GM21360 (cell line): ENCODE data around the gene FUCA1.
"Not testable (repeated sequence)": the region's sequence is repeated elsewhere in the genome, so short reads cannot be mapped to it uniquely, and the experiment has no call there.

Experiments
- ATAC-seq: cut with Tn5 transposase; IDR thresholded peaks from one replicate; pipeline ENCODE4 v1.9.1; 2021; ENCODE audit warnings: mild to moderate bottlenecking, moderate library complexity; ENCODE audit not compliant: unreplicated experiment

FUCA1 gene

DNA sequence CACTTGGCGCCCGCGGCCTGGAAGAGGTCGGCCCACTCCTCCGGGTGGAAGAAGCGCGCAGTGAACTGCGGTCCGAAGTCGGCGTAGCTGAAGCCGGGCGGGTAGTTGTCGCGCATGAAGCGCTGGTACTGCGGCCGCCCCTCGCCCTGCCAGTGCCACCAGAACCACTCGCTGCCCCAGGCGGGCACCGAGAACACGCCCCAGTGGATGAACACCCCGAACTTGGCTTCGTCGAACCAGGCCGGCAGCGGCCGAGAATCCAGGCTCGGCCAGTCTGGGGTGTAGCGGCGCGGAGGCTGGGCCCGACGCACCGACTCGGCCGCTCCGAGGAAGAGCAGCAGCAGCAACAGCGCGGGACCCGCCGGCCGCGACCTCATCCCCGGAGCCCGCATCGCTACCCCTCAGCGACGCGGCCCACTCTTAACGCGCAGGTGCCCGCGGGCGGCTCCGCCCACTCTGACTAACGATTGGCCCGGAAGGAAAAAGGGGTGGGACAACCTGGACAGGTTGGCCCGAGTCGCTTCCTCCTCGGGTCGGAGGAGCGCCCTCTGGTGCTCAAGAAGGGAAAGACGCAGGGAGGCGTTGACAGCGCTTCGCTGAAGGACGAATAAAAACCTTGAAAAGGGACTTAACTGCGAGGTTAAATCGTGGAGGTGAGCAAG is at the start of gene FUCA1:
TSS of gene FUCA1 (minus strand) at position 396 of the 662 bp plus-strand sequence. CDS start at position 392, 4 bp downstream.
- peak; percentile 89 for ATAC-seq

DNA sequence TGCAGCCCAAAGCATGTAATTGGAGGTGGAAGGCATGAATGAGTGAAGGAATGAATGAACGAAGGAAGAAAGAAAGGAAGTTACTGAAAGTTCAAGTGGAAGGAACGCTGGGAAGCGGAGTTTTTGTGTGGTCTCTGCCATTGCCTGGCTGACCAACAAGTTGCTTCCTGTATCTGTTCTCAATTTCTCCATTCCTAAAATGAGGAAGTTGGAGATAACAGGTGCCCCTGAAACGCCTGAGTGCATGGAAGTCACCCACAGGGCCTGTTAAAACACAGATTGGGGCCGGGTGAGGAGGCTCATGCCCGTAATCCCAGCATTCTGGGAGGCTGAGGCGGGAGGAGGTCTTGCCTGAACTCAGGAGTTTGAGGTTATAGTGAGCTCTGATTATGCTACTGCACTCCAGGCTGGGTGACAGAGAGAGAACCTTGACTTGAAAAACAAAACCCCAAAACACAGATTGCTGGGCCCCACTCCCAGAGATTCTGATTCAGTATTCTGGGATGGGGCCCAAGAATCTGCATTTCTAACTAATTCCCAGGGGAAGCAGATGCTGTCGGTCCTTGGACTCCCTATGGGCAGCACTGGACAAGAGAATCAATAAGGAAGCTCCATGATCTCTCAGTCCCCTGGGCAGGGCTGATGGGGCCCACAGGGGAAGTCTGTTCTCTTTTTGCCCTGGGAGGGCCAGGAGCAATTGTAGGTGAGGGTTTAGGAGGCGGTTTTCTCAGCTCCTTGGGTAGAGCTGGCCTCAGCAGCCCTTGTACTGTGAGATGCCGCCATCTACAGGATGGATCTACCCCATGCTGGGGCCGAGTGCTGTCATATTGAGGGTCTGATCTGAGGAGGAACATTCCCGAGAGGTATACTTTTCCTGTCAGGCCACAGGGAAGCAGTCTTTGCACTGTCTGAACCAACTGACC is 48.4 kb upstream of the FUCA1 start:
- peak; percentile 40 for ATAC-seq

DNA sequence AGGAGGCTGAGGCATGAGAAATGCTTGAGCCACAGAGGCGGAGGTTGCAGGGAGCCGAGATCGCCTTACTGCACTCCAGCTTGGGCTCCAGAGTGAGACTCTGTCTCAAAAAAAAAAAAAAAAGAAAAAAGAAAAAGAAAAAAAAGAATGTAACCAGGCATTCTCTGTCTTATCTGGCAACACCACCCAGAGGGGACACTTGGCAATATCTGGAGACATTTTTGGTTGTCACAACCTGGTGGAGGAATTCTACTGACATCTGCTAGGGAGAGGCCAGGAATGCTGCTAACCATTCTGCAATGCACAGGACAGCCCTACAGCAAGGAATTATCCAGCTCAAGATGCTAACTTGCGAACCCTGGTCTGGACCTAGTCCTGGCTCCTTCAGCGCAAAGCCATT is 47.4 kb upstream of the FUCA1 start:
- ATAC-seq, result no peak

DNA sequence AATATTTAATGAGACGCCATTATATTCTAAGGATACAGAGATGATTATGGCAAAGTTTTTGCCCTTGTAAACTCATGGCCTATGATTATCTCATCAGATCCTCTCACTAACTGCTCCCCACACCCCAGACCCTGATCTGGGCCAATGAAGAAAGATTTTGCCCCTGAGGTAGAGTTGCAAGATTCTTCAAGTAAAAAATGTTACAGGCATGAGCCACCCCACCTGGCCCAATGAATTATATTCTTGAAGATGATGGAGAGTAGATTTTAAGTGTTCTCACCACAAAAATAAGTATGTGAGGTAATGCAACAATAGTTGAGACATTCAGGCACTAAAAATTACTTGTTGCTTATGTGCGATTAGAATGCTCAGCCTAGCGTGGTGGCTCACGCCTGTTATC is 46.8 kb upstream of the FUCA1 start:
- no peak for ATAC-seq

DNA sequence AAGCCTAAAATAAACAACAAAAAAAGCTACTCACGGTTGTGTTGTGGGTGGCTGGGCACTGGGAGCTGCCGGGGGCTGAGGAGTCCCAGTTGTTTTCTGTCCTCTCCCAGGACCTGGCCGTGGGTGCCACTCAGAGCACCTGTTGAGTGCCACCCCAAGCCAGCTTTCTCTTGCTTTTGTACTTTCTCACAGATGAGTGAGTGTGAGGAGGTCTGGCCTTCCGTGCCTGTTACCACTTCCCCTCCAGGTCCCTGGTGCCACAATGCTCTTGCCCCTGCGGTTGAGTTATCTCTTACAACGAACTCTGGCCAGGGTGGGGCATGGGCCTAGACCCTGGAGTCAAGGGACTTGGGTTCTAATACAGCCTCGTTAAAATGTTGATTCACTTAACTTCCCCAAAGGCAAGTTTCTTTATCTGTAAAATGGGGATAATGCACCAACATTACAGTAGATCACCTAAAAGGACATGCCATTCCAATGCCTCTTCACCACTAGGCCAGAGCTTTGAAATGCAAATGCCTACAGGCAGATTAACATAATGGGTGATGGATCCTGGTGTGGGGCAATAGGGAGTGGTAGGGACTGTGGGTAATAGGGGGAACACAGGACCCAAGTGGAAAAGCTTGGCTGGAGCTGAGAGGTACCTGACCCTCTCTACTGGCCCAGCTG is 45.3 kb upstream of the FUCA1 start, which contains the start of gene CNR2:
TSS of gene CNR2 (minus strand) at position 151 of the 669 bp plus-strand sequence. CDS start 37,745 bp downstream, outside the sequence.
- ATAC-seq, result no peak

DNA sequence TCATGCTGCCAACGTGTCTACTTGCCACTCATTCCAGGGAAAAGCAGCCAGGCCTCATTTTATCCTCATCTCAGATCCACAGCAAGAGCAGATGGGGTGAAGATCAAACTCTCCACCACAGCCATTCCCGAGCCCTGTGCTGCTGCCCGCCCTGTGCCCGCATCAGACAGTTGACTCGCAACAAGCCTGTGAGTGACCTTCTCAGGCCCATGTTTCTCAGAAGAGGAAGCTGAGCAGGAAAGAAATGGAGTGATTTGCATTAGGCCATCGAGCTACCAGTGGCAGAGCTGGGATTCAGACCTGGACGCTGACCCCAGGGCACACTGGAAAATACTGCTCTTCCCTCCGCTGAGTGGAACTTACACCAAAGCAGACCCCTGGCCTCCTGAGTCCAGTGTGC is 43.8 kb upstream of the FUCA1 start:
- no peak for ATAC-seq

DNA sequence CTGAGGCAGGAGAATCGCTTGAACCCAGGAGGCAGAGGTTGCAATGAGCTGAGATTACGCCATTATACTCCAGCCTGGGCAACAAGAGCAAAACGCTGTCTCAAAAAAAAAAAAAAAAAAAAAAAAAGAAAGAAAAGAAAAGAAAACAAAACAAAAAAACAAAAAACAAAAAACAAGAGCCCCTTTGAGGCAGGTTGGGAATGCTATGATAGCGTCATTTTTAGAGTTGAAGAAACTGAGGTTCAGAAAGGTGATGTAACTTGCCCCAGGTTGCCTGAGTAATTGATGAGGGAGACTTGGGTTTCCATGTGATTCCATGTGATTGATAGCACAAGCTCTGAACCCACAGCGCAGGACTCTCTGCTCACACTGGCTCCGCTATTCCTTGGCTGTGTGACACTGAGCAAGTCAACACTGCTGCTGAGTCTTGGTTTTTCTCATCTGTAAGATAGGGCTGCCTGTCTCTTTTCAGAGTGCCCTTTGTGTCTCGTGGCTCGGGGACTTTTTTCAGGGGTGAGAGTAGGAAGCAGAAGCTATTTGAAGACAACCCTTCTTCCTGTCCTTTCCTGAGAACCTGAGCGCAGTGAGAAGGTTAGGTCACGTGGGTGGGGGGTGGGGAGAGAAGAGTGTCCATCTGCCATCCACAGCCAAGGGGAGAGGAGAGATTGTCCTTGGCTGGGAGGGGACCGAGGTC is 42.6 kb upstream of the FUCA1 start:
- ATAC-seq, result peak; percentile 31

DNA sequence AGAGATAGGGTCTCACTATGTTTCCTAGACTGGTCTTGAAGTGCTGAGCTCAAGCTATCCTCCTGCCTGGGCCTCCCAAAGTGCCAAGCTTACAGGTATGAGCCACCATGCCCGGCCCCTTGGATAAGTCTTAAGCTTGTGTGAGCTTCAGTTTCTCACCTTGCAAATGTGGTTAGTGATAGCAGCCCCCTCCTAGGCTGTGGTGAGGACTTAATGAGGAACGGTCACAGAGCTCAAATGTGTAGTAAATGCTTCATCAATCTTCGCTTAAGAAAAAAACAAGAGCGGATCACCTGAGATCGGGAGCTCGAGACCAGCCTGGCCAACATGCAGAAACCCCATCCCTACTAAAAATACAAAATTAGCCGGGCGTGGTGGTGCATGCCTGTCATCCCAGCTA is 42.1 kb upstream of the FUCA1 start:
- ATAC-seq, result no peak

DNA sequence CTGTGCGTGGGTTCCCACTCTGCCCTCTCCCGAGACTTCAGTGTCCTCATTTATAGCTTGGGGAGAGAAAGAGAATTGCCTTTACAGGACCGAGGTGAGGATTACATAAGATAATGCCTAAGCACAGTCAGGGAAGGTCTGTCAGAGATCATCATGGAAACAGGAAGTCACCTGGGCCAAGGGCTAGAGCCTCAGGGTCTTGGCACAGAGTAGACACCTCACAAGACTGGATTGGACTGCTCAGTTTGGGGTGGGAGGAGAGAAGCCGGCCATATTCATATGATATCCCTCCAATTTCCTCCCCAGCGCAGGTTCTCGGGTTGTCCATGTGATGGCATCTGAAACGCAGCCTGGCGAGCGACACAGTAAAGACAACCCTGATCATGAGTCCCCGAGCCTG is 41.3 kb upstream of the FUCA1 start:
- ATAC-seq, result no peak

DNA sequence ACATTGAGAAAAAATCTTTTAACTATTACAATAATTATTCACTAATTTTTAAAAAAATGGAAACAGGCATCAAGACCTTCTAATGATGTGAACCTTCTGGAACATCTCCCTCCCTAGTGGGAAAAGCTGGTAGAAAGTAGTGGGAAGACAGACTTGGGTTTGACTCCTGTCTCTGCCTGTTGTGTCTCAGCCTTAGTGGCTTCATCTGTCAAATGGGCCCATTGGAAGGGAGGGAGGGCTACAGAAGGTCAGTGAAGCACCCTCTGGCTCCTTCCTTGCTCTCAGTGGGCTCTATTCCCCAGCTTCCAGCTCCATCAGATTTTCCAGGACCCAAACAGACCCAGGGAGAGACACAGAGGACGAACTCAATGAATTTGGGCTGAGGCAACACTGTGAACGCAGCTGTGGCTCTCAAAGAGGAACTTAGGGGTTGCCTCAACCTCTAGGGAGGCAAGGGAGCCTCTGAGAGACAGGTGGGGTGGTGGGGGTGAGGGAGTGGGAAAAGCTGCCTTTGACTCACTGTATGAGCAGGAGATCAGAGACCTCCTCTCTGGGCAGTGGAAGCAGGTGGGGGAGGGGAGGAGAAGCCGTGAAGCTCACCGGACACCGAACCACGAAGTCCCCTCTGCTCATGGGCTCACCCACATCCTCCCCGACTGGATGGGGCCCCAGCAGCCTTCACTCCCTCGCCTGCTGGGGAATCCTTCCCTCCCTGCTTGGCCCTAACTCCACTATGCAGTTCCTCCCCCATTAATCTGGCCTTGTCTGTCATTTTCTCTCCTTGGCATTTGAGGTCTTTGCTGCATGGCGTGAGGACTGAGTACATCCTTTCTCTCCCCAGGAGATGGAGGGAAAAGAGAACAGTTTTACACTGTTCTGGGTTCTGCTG is 40.6 kb upstream of the FUCA1 start:
- no peak for ATAC-seq

DNA sequence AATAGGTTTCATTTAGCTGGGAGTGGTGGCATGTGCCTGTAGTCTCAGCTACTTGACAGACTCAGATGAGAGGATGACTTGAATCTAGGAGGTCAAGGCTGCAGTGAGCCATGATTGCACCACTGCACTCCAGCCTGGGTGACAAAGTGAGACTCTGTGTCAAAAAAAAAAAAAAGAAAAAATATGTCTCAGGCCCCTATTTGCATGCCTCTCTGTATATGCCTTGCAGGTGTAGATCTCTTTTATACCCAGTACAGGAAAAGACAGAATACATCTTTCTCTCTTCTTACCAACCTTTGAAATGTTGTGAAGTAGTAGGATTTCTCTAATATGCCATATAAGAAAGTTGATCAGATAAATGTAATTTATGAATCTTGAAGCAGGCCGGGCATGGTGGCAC is 38.6 kb upstream of the FUCA1 start:
- ATAC-seq, result no peak

DNA sequence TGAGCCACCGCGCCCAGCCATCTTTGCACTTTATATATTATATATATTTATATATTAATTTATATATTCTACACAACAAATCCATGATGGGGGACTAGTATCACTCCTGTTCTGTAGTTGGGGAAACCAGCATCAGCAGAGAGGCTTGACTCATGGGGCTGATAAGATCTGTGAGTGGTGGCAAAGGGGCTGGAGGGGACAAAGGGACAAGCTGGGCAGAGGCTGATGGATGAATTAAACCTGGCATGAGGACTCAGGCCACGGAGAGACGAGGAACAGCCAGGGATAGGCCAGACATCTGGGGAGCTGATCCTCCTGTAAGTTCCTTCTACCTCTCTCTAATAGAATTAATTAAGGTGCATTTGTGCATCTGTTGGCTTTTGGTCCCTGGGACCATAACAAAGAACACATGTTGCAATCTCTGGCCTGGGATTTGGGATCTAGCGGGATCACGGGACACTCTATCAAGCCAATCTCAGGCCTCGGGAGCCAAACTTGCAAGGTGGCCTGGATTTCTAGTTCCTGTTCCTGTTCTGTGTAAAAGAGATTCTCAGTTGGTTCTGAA is 37.5 kb upstream of the FUCA1 start:
- no peak for ATAC-seq

DNA sequence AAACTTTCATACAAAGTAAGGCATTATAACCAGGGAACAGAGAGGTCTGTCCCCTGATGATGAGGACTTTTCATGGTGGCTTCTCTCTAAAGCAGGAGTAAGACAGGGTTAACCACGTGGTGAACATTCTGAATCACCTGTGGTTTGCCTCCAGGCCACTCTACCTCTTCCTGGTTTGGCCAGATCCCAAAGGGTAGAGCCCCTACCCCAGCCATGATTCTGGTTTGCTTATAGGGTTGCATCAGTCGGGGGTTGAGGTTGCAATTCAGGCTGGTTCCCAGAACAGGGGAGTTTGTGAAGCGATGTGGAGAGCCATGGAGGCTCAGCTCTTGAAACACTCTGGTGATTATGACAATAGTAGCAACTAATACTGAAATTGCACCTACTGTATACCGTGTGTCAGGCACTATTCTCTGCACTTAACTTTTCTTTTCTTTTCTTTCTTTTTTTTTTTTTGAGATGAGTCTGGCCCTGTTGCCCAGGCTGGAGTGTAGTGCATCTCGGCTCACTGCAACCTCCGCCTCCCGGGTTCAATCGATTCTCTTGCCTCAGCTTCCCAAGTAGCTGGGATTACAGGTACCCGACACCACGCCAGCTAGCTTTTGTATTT is 36.8 kb upstream of the FUCA1 start:
- ATAC-seq, result no peak

DNA sequence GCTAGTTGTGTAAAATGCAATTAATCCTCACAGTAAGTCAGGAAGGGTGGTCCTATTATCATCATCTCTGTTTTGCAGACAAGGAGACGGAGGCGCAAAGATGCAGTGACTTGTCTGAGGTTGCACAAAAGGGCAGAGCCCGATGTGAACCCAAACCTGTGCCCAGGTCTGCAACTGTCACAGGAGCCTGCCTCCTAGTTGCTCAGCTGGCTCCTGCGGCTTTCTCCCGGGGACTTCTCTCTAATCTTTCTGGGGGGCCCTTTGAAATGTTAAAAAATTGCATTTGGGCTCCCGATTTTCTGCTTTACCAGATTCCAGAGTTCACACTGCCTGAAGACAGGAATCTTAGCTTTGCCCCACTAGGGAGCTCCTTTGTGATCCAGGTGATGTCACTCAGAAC is 35.7 kb upstream of the FUCA1 start:
- no peak for ATAC-seq

DNA sequence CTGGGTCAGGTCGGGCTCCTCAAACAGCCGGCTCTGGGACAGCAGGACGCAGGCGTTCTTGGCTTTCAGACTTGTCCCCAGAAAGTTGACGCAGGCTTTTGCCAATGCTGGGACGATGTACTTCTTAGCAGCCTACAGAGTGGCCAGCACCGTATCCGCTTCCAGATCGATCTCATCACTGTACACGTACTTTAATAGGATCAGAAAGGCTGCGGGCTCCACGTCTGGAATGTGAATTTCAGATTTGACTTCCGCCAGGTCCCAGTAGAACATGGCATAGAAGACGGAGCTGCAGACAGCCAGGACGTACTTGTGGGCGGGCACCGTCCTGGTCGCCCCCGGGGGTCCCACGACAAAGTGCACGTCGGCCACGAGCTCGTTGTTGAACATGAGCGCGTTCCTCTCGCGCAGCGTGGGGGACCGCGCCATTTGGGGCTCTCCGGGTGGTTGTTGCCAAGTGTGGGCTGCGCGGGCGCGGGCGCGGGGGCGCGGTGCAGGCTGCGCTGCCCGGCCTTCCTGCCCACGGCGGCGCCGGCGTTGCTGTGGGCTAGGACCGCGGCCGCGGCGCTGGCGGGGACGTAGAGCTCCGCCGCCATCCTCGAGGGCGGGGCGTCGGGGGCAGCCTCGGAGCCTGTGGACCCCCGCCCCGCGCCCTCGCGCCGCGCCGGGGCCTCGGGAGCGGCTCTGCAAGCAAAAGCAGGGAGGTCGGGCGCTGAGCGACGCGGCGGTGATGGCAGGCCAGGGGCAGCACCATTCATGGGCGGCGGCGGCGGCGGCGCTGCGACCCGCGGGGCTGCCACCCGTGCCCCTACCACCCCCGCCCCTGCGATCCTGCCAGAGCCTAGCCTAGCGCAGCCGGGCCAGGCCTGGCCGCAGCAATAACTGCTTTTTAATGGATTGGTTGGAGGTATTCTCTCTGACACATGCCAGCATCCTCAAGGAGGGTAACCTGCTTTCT is 34.5 kb upstream of the FUCA1 start:
- ATAC-seq, result no peak

DNA sequence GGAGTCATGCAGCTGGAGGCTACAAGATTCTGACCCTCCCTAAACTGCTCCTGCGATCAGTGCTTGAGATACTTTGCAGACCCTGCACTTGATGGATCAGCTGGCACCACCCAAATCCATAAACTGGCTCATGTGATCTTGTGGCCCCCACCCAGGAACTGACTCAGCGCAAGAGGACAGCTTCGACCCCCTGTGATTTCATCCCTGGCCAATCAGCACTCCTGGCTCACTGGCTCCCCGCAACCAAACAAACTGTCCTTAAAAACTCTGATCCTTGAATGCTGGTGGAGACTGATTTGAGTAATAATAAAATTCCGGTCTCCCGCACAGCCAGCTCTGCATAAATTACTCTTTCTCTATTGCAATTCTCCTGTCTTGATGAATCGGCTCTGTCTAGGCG is 31.9 kb upstream of the FUCA1 start:
- ATAC-seq, result not testable (repeated sequence)

DNA sequence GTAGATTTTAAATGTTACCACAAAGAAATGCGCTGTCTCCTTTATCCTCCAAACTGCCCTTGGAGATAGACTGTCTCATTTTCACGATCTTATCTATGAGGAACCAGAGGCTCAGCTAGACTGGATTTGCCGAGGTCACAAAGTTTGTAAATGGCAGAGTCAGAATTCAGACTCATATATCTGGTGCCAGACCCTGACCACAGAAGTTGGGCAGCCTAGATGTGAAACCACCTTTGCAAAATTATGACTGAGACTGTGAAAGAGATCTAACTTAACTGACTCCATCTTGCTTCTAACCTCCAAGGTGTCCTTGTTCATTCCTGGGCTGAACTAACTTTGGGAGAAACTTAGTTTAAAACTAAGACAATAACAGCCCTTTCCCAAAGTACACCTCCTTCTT is 31.0 kb upstream of the FUCA1 start:
- no peak for ATAC-seq

DNA sequence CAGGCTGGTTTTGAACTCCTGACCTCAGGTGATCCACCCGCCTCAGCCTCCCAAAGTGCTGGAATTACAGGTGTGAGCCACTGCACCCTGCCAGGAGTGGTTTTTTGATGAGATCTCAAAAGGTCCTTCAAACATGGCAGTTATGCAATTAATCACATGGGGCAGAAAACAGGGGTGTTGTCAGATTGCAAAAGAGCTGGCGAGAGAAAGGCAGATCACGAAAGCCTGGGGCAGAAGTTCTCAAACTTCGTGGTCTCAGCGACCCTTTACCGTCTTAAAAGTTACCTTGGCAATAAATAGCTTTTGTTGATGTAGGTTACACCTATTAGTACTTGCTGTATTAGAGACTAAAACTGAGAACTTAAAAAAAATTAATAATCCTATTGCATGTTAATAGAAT is 29.0 kb upstream of the FUCA1 start:
- ATAC-seq, result no peak
